ENCODE results near the gene TMEM200A. TPM values are rescaled to one million over a fixed set of nuclear protein-coding genes. Genes with fewer than 3 reads are reported as not detected.

TMEM200A gene
- total RNA-seq, 1 donor from 2014 or later = 6.8 TPM

- no peak for TF ChIP-seq CTCF (IDR thresholded peaks at IDR 0.05)
- Mint-ChIP-seq H3K27ac (ENCODE audit: unreplicated experiment) (no peak overlapping the region), H3K9me3 (ENCODE audit: low read depth) (peaks cover 4% of the 10 kb centered on the region), H3K27me3 (ENCODE audit: low read depth) (no peaks in the 10 kb centered on the region), H3K4me3 (ENCODE audit: unreplicated experiment) (no peak overlapping the region), H3K36me3 (ENCODE audit: low read depth) (no peaks in the 10 kb centered on the region), H3K4me1 (ENCODE audit: low read depth) (peaks cover 18% of the 10 kb centered on the region)
- no peak for DNase-seq (ENCODE audit: low spot score)
Measured at GRCh38 chr6:130421585-130421984, 55.8 kb downstream of the TMEM200A start.

GRCh38 chr6:130423044-130423443 is 57.2 kb downstream of the TMEM200A start:
- H3K36me3 Mint-ChIP-seq (ENCODE audit: low read depth) = no peaks in the 10 kb centered on the region
- peaks cover 4% of the 10 kb centered on the region for H3K9me3 Mint-ChIP-seq (ENCODE audit: low read depth)
- TF ChIP-seq CTCF (IDR thresholded peaks at IDR 0.05) = no peak
- H3K27ac Mint-ChIP-seq (ENCODE audit: unreplicated experiment) = no peak overlapping the region
- H3K4me3 Mint-ChIP-seq (ENCODE audit: unreplicated experiment) = no peak overlapping the region
- H3K27me3 Mint-ChIP-seq (ENCODE audit: low read depth) = no peaks in the 10 kb centered on the region
- peaks cover 23% of the 10 kb centered on the region for H3K4me1 Mint-ChIP-seq (ENCODE audit: low read depth)
- DNase-seq (ENCODE audit: low spot score) = no peak

- no peaks in the 10 kb centered on the region for H3K27me3 Mint-ChIP-seq (ENCODE audit: low read depth)
- H3K4me3 Mint-ChIP-seq (ENCODE audit: unreplicated experiment) = no peak overlapping the region
Measured at GRCh38 chr6:130424710-130425109, 58.9 kb downstream of the TMEM200A start.

GRCh38 chr6:130425537-130425936 is 59.7 kb downstream of the TMEM200A start:
- DNase-seq (ENCODE audit: low spot score) = no peak
- no peak for TF ChIP-seq CTCF (IDR thresholded peaks at IDR 0.05)
- peaks cover 27% of the 10 kb centered on the region for H3K4me1 Mint-ChIP-seq (ENCODE audit: low read depth)
- H3K27me3 Mint-ChIP-seq (ENCODE audit: low read depth) = no peaks in the 10 kb centered on the region
- no peak overlapping the region for H3K27ac Mint-ChIP-seq (ENCODE audit: unreplicated experiment)
- H3K36me3 Mint-ChIP-seq (ENCODE audit: low read depth) = no peaks in the 10 kb centered on the region
- no peak overlapping the region for H3K4me3 Mint-ChIP-seq (ENCODE audit: unreplicated experiment)
- peaks cover 4% of the 10 kb centered on the region for H3K9me3 Mint-ChIP-seq (ENCODE audit: low read depth)

More at GRCh38 chr6:130424710-130425109, 58.9 kb downstream of the TMEM200A start:
- H3K27ac Mint-ChIP-seq (ENCODE audit: unreplicated experiment) = no peak overlapping the region
- H3K4me1 Mint-ChIP-seq (ENCODE audit: low read depth) = peaks cover 27% of the 10 kb centered on the region
- H3K9me3 Mint-ChIP-seq (ENCODE audit: low read depth) = peaks cover 4% of the 10 kb centered on the region
- H3K36me3 Mint-ChIP-seq (ENCODE audit: low read depth) = no peaks in the 10 kb centered on the region
- no peak for DNase-seq (ENCODE audit: low spot score)
- no peak for TF ChIP-seq CTCF (IDR thresholded peaks at IDR 0.05)

GRCh38 chr6:130426066-130426721 is 60.4 kb downstream of the TMEM200A start:
- no peak for TF ChIP-seq CTCF (IDR thresholded peaks at IDR 0.05)
- no peak for DNase-seq (ENCODE audit: low spot score)
- peaks cover 27% of the 10 kb centered on the region for H3K4me1 Mint-ChIP-seq (ENCODE audit: low read depth)
- no peaks in the 10 kb centered on the region for H3K36me3 Mint-ChIP-seq (ENCODE audit: low read depth)
- H3K27me3 Mint-ChIP-seq (ENCODE audit: low read depth) = no peaks in the 10 kb centered on the region
- peaks cover 4% of the 10 kb centered on the region for H3K9me3 Mint-ChIP-seq (ENCODE audit: low read depth)
- peak overlapping the region; percentile 27 for H3K27ac Mint-ChIP-seq (ENCODE audit: unreplicated experiment)
- H3K4me3 Mint-ChIP-seq (ENCODE audit: unreplicated experiment) = no peak overlapping the region

Data from chondrocyte (in vitro differentiated cells).